Natural killer cell (primary cell): ENCODE data around the gene CD34. TPM values are rescaled to one million over a fixed set of nuclear protein-coding genes. Genes with fewer than 3 reads are reported as not detected.
A peak's percentile ranks its signal among the peaks of the same experiment; 100 is the strongest.

Experiments
- ATAC-seq, 3 donors: fragments of 150-1000 bp in 2 of 3; fragments of 200-7000 bp in 1 of 3; cut with Tn5 transposase; 1 replicate in 1 of 3; 2 replicates in 2 of 3; pipeline ENCODE4 v1.10.0; 2021; ENCODE audit warnings: mild to moderate bottlenecking in 2 of 3, moderate library complexity in 2 of 3
- DNase-seq, 2 donors: peaks; one replicate each; pipeline versions ENCODE4 v3.0.0 to v3.0.0-alpha.2; 2013 to 2021; ENCODE audit warnings: mixed read lengths in 1 of 2
- H3K27ac ChIP-seq: one replicate; pipeline ENCODE4 v1.5.1; 2013; ENCODE audit warnings: mild to moderate bottlenecking, low read length
- H3K27me3 ChIP-seq: one replicate; pipeline ENCODE4 v1.6.1; 2013; ENCODE audit warnings: low read length; ENCODE audit not compliant: control insufficient read depth, insufficient read depth
- H3K36me3 ChIP-seq: one replicate; pipeline ENCODE4 v1.6.1; 2013; ENCODE audit warnings: low read length; ENCODE audit not compliant: control insufficient read depth, insufficient read depth
- H3K4me1 ChIP-seq: one replicate; pipeline ENCODE4 v1.6.1; 2013; ENCODE audit warnings: low read length; ENCODE audit not compliant: control insufficient read depth, insufficient read depth
- H3K4me3 ChIP-seq: one replicate; pipeline ENCODE4 v1.5.1; 2013; ENCODE audit warnings: low read length
- H3K9me3 ChIP-seq: one replicate; pipeline ENCODE4 v1.6.1; 2013; ENCODE audit warnings: low read length; ENCODE audit not compliant: control insufficient read depth, insufficient read depth
- H3K27ac Mint-ChIP-seq, 2 donors: one replicate each; pipeline ENCODE4 v1.8.0; 2022; ENCODE audit warnings: mild to moderate bottlenecking in 2 of 2, mixed read lengths in 2 of 2, moderate library complexity in 1 of 2
- H3K27me3 Mint-ChIP-seq, 2 donors: one replicate each; pipeline ENCODE4 v1.8.0; 2022; ENCODE audit warnings: low read depth in 2 of 2, mixed read lengths in 2 of 2
- H3K36me3 Mint-ChIP-seq: one replicate; pipeline ENCODE4 v1.8.0; 2022; ENCODE audit warnings: mixed read lengths
- H3K4me1 Mint-ChIP-seq, 2 donors: one replicate each; pipeline ENCODE4 v1.8.0; 2022; ENCODE audit warnings: mixed read lengths in 2 of 2
- H3K4me3 Mint-ChIP-seq: one replicate; pipeline ENCODE4 v1.8.0; 2022; ENCODE audit warnings: mild to moderate bottlenecking, moderate library complexity, mixed read lengths
- H3K9me3 Mint-ChIP-seq, 2 donors: one replicate each; pipeline ENCODE4 v1.8.0; 2022; ENCODE audit warnings: mixed read lengths in 2 of 2
- CTCF ChIP-seq: fragments of 200-600 bp; IDR thresholded peaks from one replicate; pipeline ENCODE4 v1.8.0; 2022; ENCODE audit warnings: antibody characterized with exemption
- WGBS: methylation state at CpG from one replicate; pipeline ENCODE4 v1.1.7; 2013; ENCODE audit warnings: missing lambda C conversion rate; ENCODE audit not compliant: insufficient coverage; 5-methylcytosine and 5-hydroxymethylcytosine counted together
- intact Hi-C: fragments of 100-400 bp; cut with micrococcal nuclease; formaldehyde crosslinking; loops from one replicate; pipeline ENCODE4 v1.14.2; 2022
- total RNA-seq, 4 donors: library from RNA; stranded (reverse); fragments of 120-200 nt in 1 of 4; gene quantifications; one replicate each; pipeline versions ENCODE4 v1.2.3 to v1.2.4, GENCODE V29; 2013 to 2022

The CD34 gene
- total RNA-seq, 3 donors from 2014 or later (not counting 1 experiment from before 2014, with no cell fraction given), result 0.14 to 0.30 TPM; not detected in 1

- Mint-ChIP-seq H3K4me3 (peak overlapping the region; percentile 14), H3K4me1 (peaks cover 86 to 87% of the 10 kb centered on the region in 2 donors), H3K36me3 (no peaks in the 10 kb centered on the region), H3K27ac (peak overlapping the region; percentile 63 to 71), H3K9me3 (no peaks in the 10 kb centered on the region), H3K27me3 (no peaks in the 10 kb centered on the region)
- no peak for TF ChIP-seq CTCF
- peaks cover 54% of the 10 kb centered on the region for H3K4me1 ChIP-seq
- no peak overlapping the region for H3K4me3 ChIP-seq
- H3K27me3 ChIP-seq, result no peaks in the 10 kb centered on the region
- H3K36me3 ChIP-seq, result peaks cover 7% of the 10 kb centered on the region
- H3K9me3 ChIP-seq, result no peaks in the 10 kb centered on the region
- H3K27ac ChIP-seq, result no peak overlapping the region
- WGBS, result 90% methylated on average over 6 of the region's 7 CpGs
- DNase-seq, result no peak
- intact Hi-C loops, result no loop called here
- ATAC-seq, result no peak
Observed at GRCh38 chr1:207850621-207851407, 60.1 kb downstream of the CD34 start.

GRCh38 chr1:207849646-207850045, 61.3 kb downstream of the CD34 start:
- H3K36me3 ChIP-seq, result peaks cover 10% of the 10 kb centered on the region
- no peak overlapping the region for H3K27ac ChIP-seq
- 84% methylated on average over 5 of the region's 8 CpGs for WGBS
- H3K4me1 ChIP-seq, result peaks cover 60% of the 10 kb centered on the region
- Mint-ChIP-seq H3K9me3 (no peaks in the 10 kb centered on the region), H3K4me3 (no peak overlapping the region), H3K27ac (peak overlapping the region; percentile 63 to 71), H3K4me1 (peaks cover 89 to 91% of the 10 kb centered on the region in 2 donors), H3K36me3 (no peaks in the 10 kb centered on the region), H3K27me3 (no peaks in the 10 kb centered on the region)
- no peaks in the 10 kb centered on the region for H3K27me3 ChIP-seq
- intact Hi-C loops, result no loop called here
- no peaks in the 10 kb centered on the region for H3K9me3 ChIP-seq
- no peak overlapping the region for H3K4me3 ChIP-seq
- ATAC-seq (no peak), DNase-seq (no peak)
- no peak for TF ChIP-seq CTCF

GRCh38 chr1:207849016-207849415, 61.9 kb downstream of the CD34 start:
- 62% methylated on average over 3 of the region's 3 CpGs for WGBS
- H3K27ac Mint-ChIP-seq, result peak overlapping the region; percentile 55 to 71
- H3K27me3 Mint-ChIP-seq, result no peaks in the 10 kb centered on the region
- Histone ChIP-seq H3K4me3 (no peak overlapping the region), H3K4me1 (peaks cover 58% of the 10 kb centered on the region), H3K27me3 (no peaks in the 10 kb centered on the region), H3K27ac (no peak overlapping the region), H3K9me3 (no peaks in the 10 kb centered on the region), H3K36me3 (peaks cover 10% of the 10 kb centered on the region)
- DNase-seq, result no peak
- H3K4me1 Mint-ChIP-seq, result peaks cover 92 to 94% of the 10 kb centered on the region in 2 donors
- H3K9me3 Mint-ChIP-seq, result no peaks in the 10 kb centered on the region
- peak in 1 of 3 donors; percentile 9 for ATAC-seq
- H3K36me3 Mint-ChIP-seq, result no peaks in the 10 kb centered on the region
- intact Hi-C loops, result no loop called here
- no peak for TF ChIP-seq CTCF
- H3K4me3 Mint-ChIP-seq, result peak overlapping the region; percentile 64
